OCI-LY1 (cell line): ENCODE results near the gene MLC1.

Source experiments
- H2AFZ ChIP-seq: fragments of 200-600 bp; sonication (generic), shearing (Covaris generic); 2 replicates; pipeline ENCODE4 v1.6.0; 2014; ENCODE audit warnings: antibody characterized with exemption, mild to moderate bottlenecking, low read length
- H3F3A ChIP-seq: fragments of 200-600 bp; sonication (generic), shearing (Covaris generic); 2 replicates; pipeline ENCODE4 v1.6.0; 2014; ENCODE audit warnings: mild to moderate bottlenecking, antibody characterized with exemption, low read length, moderate library complexity; ENCODE audit not compliant: insufficient read depth
- H3K27ac ChIP-seq: fragments of 200-600 bp; sonication (generic); 2 replicates; pipeline ENCODE4 v1.5.1; 2014; ENCODE audit warnings: low read length, mixed run types, mild to moderate bottlenecking, low read depth; ENCODE audit not compliant: poor library complexity, severe bottlenecking
- H3K27me3 ChIP-seq: fragments of 200-600 bp; sonication (generic); 2 replicates; pipeline ENCODE4 v1.6.0; 2014; ENCODE audit warnings: antibody characterized with exemption, mild to moderate bottlenecking, low read length, moderate library complexity; ENCODE audit not compliant: insufficient read depth
- H3K36me3 ChIP-seq: fragments of 200-600 bp; sonication (generic); 2 replicates; pipeline ENCODE4 v1.6.1; 2014; ENCODE audit warnings: mild to moderate bottlenecking, antibody characterized with exemption, low read length, moderate library complexity, mixed read lengths; ENCODE audit not compliant: insufficient read depth
- H3K4me1 ChIP-seq: fragments of 200-600 bp; sonication (generic); 2 replicates; pipeline ENCODE4 v1.5.1; 2014; ENCODE audit warnings: mild to moderate bottlenecking, low read length, moderate library complexity; ENCODE audit not compliant: insufficient read depth, severe bottlenecking
- H3K4me2 ChIP-seq: fragments of 200-600 bp; sonication (generic), shearing (Covaris generic); 2 replicates; pipeline ENCODE4 v1.6.1; 2014; ENCODE audit warnings: low read length
- H3K4me3 ChIP-seq: fragments of 200-600 bp; sonication (generic); 2 replicates; pipeline ENCODE4 v1.5.1; 2014; ENCODE audit warnings: low read length, low read depth, mild to moderate bottlenecking, mixed read lengths; ENCODE audit not compliant: poor library complexity, severe bottlenecking
- H3K79me2 ChIP-seq: fragments of 200-600 bp; shearing (Covaris generic); 2 replicates; pipeline ENCODE4 v1.6.1; 2016; ENCODE audit warnings: mixed run types, low read length, mixed read lengths; ENCODE audit not compliant: insufficient read depth
- H3K9ac ChIP-seq: fragments of 200-600 bp; sonication (generic), shearing (Covaris generic); 2 replicates; pipeline ENCODE4 v1.6.1; 2014; ENCODE audit warnings: mild to moderate bottlenecking, low read length, mixed read lengths
- H3K9me2 ChIP-seq: fragments of 200-600 bp; sonication (generic), shearing (Covaris generic); 2 replicates; pipeline ENCODE4 v1.6.1; 2014; ENCODE audit warnings: low read depth, mild to moderate bottlenecking, low read length, mixed read lengths
- H3K9me3 ChIP-seq: fragments of 200-600 bp; shearing (Covaris generic); 2 replicates; pipeline ENCODE4 v1.6.1; 2014; ENCODE audit warnings: low read length, mixed read lengths
- H4K20me1 ChIP-seq: fragments of 200-600 bp; sonication (generic), shearing (Covaris generic); 2 replicates; pipeline ENCODE4 v1.6.0; 2016; ENCODE audit warnings: mild to moderate bottlenecking, low read length; ENCODE audit not compliant: insufficient read depth
- CTCF ChIP-seq: fragments of 200-600 bp; sonication (generic), shearing (Covaris generic); IDR thresholded peaks from 2 replicates; pipeline ENCODE4 v1.5.1; 2017; ENCODE audit warnings: mild to moderate bottlenecking, antibody characterized with exemption, low read length, moderate library complexity, mixed read lengths
- EZH2 ChIP-seq: fragments of 200-600 bp; sonication (generic), shearing (Covaris generic); IDR thresholded peaks from 2 replicates; pipeline ENCODE4 v1.8.0; 2017; ENCODE audit warnings: borderline replicate concordance, mixed run types, mild to moderate bottlenecking, antibody characterized with exemption, low read length, moderate library complexity, mixed read lengths

The MLC1 gene

GRCh38 chr22:50104141-50104544 is 18.9 kb upstream of the MLC1 start:
- no peak overlapping the region for H3K4me2 ChIP-seq
- peak overlapping the region; percentile 67 for H3K27ac ChIP-seq

DNA sequence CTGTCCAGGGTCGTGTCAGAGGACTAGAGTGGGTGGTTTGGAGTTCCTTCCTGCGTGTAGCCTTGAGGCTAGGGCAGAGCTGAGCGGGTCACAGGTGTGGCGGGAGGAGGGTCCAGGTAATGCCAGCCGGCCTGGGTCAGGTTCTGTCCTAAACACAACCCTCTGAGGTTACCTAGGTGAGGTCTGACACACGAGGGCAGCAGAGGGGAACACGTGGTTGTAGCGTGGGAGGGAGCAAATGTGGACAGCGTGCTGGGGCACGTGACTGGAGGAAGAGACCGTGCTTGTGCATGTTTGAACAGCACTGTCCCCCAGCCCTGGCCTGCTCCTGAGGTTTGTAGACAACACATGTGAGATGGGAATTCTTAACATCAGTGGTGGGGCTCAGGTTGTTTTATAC is 17.7 kb upstream of the MLC1 start:
- peaks cover 64% of the 10 kb centered on the region for H3K4me1 ChIP-seq
- no peaks in the 10 kb centered on the region for H3K79me2 ChIP-seq
- no peaks in the 10 kb centered on the region for H3K36me3 ChIP-seq
- no peak overlapping the region for H2AFZ ChIP-seq
- no peaks in the 10 kb centered on the region for H3K27me3 ChIP-seq
- no peak overlapping the region for H3K4me3 ChIP-seq
- H4K20me1 ChIP-seq = no peaks in the 10 kb centered on the region
- no peaks in the 10 kb centered on the region for H3K9me3 ChIP-seq
- TF ChIP-seq CTCF = peak; percentile 24; the same call in 1 of the 2 replicates
- no peak for TF ChIP-seq EZH2
- no peaks in the 10 kb centered on the region for H3K9me2 ChIP-seq
- H3K4me2 ChIP-seq = no peak overlapping the region
- no peak overlapping the region for H3K9ac ChIP-seq
- H3K27ac ChIP-seq = peak overlapping the region; percentile 80
- H3F3A ChIP-seq = no peaks in the 10 kb centered on the region

More at GRCh38 chr22:50104141-50104544, 18.9 kb upstream of the MLC1 start:
- TF ChIP-seq EZH2 (no peak), CTCF (no peak)
- H4K20me1 ChIP-seq = no peaks in the 10 kb centered on the region
- no peak overlapping the region for H2AFZ ChIP-seq
- H3F3A ChIP-seq = no peaks in the 10 kb centered on the region
- no peaks in the 10 kb centered on the region for H3K9me2 ChIP-seq
- no peaks in the 10 kb centered on the region for H3K79me2 ChIP-seq
- no peaks in the 10 kb centered on the region for H3K27me3 ChIP-seq
- H3K4me1 ChIP-seq = peaks cover 69% of the 10 kb centered on the region
- no peak overlapping the region for H3K4me3 ChIP-seq
- peak overlapping the region; percentile 18; the same call in 1 of the 2 replicates for H3K9ac ChIP-seq
- H3K9me3 ChIP-seq = no peaks in the 10 kb centered on the region
- no peaks in the 10 kb centered on the region for H3K36me3 ChIP-seq

DNA sequence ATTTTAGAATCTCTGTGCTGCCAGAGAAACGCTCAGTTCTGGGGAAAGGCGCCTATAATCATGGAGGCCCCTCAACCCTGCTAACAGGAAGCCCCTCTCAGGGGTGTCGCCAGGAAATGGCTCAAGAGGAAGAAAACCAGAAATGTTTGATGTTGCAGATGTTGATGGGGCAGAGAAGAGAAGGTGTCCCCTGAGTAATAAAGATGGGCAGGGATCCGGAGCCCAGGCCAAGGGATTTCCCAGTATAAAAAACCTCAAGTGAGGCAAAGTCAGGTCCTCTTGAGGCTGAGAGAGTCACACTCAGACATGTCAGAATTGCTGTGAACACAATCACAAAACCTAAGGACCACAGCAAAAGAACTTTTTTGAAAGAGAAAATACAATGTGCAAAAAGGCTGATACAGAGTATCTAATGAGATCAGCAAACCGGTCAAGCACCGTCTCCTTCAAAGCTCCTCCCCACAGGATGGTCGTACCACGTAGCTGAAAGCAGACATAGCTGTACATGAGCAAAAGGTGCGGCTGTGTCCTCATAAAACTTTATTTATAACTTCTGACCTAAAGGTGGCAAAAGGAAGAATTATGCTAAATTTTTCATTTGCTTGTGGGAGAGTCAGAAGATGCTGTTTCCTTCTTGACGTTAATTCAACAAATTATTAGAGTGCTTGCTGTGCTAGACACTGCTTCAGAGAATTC is 16.8 kb upstream of the MLC1 start:
- no peaks in the 10 kb centered on the region for H3K9me2 ChIP-seq
- peak overlapping the region; percentile 15; the same call in 1 of the 2 replicates for H3K4me2 ChIP-seq
- no peaks in the 10 kb centered on the region for H3F3A ChIP-seq
- H3K36me3 ChIP-seq = no peaks in the 10 kb centered on the region; the same call in 1 of the 2 replicates
- peaks cover 54% of the 10 kb centered on the region for H3K4me1 ChIP-seq
- no peaks in the 10 kb centered on the region for H3K9me3 ChIP-seq
- no peaks in the 10 kb centered on the region for H3K79me2 ChIP-seq
- no peak overlapping the region for H3K4me3 ChIP-seq
- no peak overlapping the region for H2AFZ ChIP-seq
- H3K9ac ChIP-seq = peak overlapping the region; percentile 27; the same call in 1 of the 2 replicates
- no peaks in the 10 kb centered on the region for H3K27me3 ChIP-seq
- TF ChIP-seq CTCF (no peak), EZH2 (no peak)
- H3K27ac ChIP-seq = peak overlapping the region; percentile 80
- H4K20me1 ChIP-seq = no peaks in the 10 kb centered on the region
